MM.1S (cell line): ENCODE measurements around the gene TMEM9.

Experiments used
- EZH2phosphoT487 ChIP-seq: fragments of 300-600 bp; sonication (generic); IDR thresholded peaks from 2 replicates; pipeline ENCODE4 v1.6.1; 2018; ENCODE audit warnings: antibody characterized with exemption, low read length
- TF ChIP-seq, protein P1 (sequence below): fragments of 300-600 bp; sonication (generic); IDR thresholded peaks from 2 replicates; pipeline ENCODE4 v1.5.1; 2016; ENCODE audit warnings: antibody characterized with exemption, low read length, mixed read lengths

DNA sequence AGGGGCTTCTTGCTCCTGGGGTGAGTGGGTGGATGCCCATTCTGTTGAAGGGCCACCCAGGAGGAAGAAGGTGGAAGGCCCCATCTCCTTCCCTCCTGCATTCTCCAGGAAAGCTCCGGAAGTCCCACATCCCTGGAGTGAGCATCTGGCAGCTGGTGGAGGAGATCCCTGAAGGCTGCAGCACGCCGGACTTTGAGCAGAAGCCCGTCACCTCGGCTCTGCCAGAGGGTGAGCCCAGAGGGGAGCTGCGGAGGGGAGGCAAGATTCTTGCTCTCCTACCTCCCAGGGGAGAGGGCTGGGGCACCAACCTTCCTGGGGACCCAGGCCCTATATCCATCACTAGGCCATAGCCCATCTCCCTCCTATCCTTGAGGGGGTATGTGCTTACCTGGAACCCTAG is 39.8 kb upstream of the TMEM9 start:
- TF ChIP-seq, protein P1, sequence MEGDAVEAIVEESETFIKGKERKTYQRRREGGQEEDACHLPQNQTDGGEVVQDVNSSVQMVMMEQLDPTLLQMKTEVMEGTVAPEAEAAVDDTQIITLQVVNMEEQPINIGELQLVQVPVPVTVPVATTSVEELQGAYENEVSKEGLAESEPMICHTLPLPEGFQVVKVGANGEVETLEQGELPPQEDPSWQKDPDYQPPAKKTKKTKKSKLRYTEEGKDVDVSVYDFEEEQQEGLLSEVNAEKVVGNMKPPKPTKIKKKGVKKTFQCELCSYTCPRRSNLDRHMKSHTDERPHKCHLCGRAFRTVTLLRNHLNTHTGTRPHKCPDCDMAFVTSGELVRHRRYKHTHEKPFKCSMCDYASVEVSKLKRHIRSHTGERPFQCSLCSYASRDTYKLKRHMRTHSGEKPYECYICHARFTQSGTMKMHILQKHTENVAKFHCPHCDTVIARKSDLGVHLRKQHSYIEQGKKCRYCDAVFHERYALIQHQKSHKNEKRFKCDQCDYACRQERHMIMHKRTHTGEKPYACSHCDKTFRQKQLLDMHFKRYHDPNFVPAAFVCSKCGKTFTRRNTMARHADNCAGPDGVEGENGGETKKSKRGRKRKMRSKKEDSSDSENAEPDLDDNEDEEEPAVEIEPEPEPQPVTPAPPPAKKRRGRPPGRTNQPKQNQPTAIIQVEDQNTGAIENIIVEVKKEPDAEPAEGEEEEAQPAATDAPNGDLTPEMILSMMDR = no peak
- TF ChIP-seq EZH2phosphoT487 = no peak
